Smooth muscle cell (in vitro differentiated cells): Measurements from ENCODE around the gene ANAPC1. TPM values are rescaled to one million over a fixed set of nuclear protein-coding genes. Genes with fewer than 3 reads are reported as not detected.
"Not testable (repeated sequence)": the region's sequence is repeated elsewhere in the genome, so short reads cannot be mapped to it uniquely, and the experiment has no call there.

ENCODE experiments used
- DNase-seq: peaks from one replicate; lab custom pipeline; 2025; ENCODE audit not compliant: unreplicated experiment; lab: John Stamatoyannopoulos, UW
- H2AFZ ChIP-seq: fragments of 200-600 bp; sonication (generic); 2 replicates; pipeline ENCODE4 v1.6.0; 2016; ENCODE audit warnings: antibody characterized with exemption, low read depth, mild to moderate bottlenecking
- H3F3A ChIP-seq: fragments of 200-600 bp; sonication (generic); 2 replicates; pipeline ENCODE4 v1.6.0; 2017; ENCODE audit warnings: antibody characterized with exemption, low read depth
- H3K27ac ChIP-seq: fragments of 200-600 bp; sonication (generic); 2 replicates; pipeline ENCODE4 v1.5.1; 2016; ENCODE audit warnings: low read depth, mild to moderate bottlenecking
- H3K27me3 ChIP-seq: fragments of 200-600 bp; sonication (generic); 2 replicates; pipeline ENCODE4 v1.6.1; 2016; ENCODE audit warnings: low read depth, mild to moderate bottlenecking
- H3K36me3 ChIP-seq: fragments of 200-600 bp; sonication (generic); 2 replicates; pipeline ENCODE4 v1.5.1; 2016; ENCODE audit warnings: low read depth
- H3K4me1 ChIP-seq: fragments of 200-600 bp; sonication (generic); 2 replicates; pipeline ENCODE4 v1.5.1; 2016; ENCODE audit warnings: low read depth
- H3K4me2 ChIP-seq: fragments of 200-600 bp; sonication (generic); 2 replicates; pipeline ENCODE4 v1.6.0; 2016; ENCODE audit warnings: mild to moderate bottlenecking
- H3K4me3 ChIP-seq: fragments of 200-600 bp; sonication (generic); 2 replicates; pipeline ENCODE4 v1.5.1; 2016; ENCODE audit warnings: mild to moderate bottlenecking
- H3K79me2 ChIP-seq: fragments of 200-600 bp; sonication (generic); 2 replicates; pipeline ENCODE4 v1.6.0; 2016; ENCODE audit warnings: low read depth, mild to moderate bottlenecking
- H3K9ac ChIP-seq: fragments of 200-600 bp; sonication (generic); 2 replicates; pipeline ENCODE4 v1.6.0; 2016; ENCODE audit warnings: low read depth
- H3K9me3 ChIP-seq: fragments of 200-600 bp; sonication (generic); replicated peaks from 2 replicates; pipeline ENCODE4 v1.5.1; 2016; ENCODE audit warnings: low read depth
- H4K20me1 ChIP-seq: fragments of 200-600 bp; sonication (generic); 2 replicates; pipeline ENCODE4 v1.6.0; 2016; ENCODE audit warnings: low read depth
- WGBS: methylation state at CpG from one replicate; pipeline ENCODE4 v1.1.7; 2016; ENCODE audit warnings: low lambda C conversion rate; 5-methylcytosine and 5-hydroxymethylcytosine counted together
- polyA plus RNA-seq: library from polyadenylated mRNA; unstranded; fragments of >200 nt; fragmentation: Nextera tagmentation; extraction: Ambion mirVana; gene quantifications from 2 replicates; pipeline ENCODE4 v1.2.1, GENCODE V29; 2016
- total RNA-seq: library from RNA; depleted of rRNA; stranded (reverse); fragments of >200 nt; gene quantifications from 2 replicates; pipeline ENCODE4 v1.2.3, GENCODE V29; 2014

Gene ANAPC1
- total and polyA plus RNA-seq, 2 experiments from 2014 or later = 8.4 to 39.7 TPM

DNA sequence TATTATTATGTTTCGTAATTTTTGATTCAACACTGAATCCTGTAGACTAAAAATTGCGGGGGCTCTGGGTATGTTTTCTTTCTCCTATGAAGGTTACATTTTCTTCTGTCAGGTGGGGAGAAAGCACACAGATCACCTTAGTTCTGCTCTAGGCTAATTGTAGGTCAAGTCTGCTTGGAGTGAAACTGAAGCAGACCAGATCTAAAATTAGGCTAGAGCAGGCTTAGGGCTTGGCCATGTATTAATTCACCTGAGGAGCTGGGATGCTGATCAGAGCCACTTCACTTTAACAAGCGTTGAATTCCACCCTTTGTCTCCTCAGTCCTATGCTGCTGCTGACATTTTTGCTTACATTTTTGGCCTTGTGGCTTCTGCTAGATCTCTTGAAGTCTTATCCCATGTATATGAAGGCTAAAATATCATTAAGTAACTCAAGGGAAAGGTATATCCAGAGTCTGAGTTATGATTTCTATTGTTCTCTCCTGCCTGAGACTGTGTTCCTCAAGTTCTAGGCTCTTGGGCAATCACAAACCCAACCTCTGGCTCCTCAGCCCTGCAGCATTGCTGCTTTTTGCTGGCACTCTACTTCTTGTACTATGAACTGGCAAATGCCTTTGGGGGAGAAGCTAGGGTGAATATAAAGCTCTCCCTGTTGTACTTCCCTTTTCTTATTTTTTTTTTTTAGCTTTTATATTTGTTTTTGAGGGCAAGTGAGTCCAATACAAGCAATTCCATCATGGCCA is 112.9 kb downstream of the ANAPC1 start:
- H3K4me1 ChIP-seq, H3K79me2 ChIP-seq, H3F3A ChIP-seq, H3K4me2 ChIP-seq, H3K36me3 ChIP-seq, H3K4me3 ChIP-seq, H3K9ac ChIP-seq, DNase-seq, H4K20me1 ChIP-seq, H3K27me3 ChIP-seq, H2AFZ ChIP-seq, H3K27ac ChIP-seq, H3K9me3 ChIP-seq: not testable (repeated sequence)
- WGBS = 69% methylated on average over 2 of the region's 3 CpGs

DNA sequence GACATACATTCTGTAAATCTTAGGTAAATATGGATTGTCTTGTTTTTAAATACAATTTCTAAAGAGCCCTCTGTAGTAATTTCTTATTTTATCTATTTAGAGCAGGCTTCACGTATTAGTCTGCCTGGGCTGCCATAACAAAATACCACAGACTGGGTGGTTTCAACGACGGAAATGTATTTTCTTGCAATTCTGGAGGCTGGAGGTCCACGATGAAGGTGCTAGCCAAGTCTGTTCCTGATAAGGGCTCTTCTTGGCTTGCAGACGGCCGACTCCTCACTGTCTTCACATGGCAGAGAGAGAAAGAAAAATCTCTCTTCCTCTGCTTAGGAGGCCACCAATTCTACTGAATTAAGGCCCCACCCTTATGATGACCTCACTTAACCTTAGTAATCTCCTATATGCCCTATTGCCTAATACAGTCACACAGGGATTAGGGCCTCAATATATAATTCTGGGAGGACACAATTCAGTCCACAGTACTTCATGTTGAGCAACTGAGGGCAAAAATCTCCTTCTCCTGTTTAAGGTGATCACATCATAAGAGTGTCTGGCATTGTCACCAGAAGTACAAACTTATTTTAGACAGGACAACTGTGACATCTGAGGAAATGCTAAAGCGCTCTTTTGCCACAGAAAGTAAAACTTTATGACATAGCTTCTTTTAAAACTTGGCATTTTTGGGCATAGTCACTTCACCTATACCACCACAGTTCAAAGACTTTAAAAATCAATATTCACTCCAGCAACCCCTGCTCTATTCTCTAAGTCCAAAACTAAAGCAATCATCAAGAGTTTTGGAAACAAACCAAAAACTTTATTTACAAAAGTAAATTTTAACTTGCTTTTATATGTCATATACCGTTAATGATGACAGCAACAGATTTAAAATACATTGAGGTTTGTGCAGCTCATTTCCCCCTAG is 115.5 kb downstream of the ANAPC1 start:
- not testable (repeated sequence) for H3K4me2 ChIP-seq, H3K4me3 ChIP-seq, H3K79me2 ChIP-seq, H3K9me3 ChIP-seq, DNase-seq, H3K27ac ChIP-seq, H3F3A ChIP-seq, H3K4me1 ChIP-seq, H4K20me1 ChIP-seq, H3K36me3 ChIP-seq, H2AFZ ChIP-seq, H3K27me3 ChIP-seq, H3K9ac ChIP-seq
- 95% methylated on average over 8 of the region's 8 CpGs for WGBS

DNA sequence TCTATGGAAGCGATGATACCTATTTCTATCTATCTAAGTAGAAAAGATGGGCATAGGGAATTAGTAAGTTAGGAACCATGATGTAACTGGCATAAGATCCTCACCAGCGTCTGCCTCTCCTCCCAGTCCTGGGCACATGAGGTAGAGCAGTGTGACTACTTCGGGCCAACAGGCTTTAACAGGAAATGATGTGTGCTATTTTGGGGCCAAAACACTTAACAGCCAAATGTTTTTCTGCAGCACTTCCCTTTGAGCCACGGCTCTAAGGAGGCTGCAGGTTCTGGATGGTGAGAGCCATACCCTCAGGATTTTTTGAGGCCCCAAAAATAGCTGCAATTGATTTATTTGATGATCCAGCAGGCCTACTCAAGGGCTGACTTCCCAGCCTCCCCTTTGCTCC is 116.9 kb downstream of the ANAPC1 start:
- H3K4me3 ChIP-seq, DNase-seq, H3K9ac ChIP-seq, H2AFZ ChIP-seq, H3K9me3 ChIP-seq, H3F3A ChIP-seq, H3K4me2 ChIP-seq, H4K20me1 ChIP-seq, H3K79me2 ChIP-seq, H3K4me1 ChIP-seq, H3K27ac ChIP-seq, H3K36me3 ChIP-seq, H3K27me3 ChIP-seq: not testable (repeated sequence)
- 99% methylated on average over 4 of the region's 4 CpGs for WGBS

DNA sequence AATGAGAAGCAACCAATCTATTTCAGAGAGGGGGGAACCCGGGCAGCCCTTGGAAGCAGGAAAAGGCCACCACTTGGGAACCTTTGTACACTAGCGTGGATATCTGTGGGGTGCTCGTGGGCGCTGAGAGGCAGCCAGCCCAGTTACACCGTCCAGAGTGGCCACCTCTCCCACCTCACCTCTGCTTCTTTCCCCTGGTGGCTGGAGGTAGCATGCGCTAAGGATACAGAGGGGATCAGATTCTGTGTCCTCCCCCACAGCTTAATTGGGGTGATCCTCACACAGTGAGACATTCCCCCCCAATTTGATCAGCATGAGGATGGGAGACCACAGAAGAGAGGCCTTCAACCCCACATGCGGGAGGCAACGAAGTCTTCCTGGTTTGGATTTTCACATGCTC is 117.7 kb downstream of the ANAPC1 start:
- H2AFZ ChIP-seq, H3K4me2 ChIP-seq, H3K9me3 ChIP-seq, H3K9ac ChIP-seq, H3K27me3 ChIP-seq, H3K4me1 ChIP-seq, H4K20me1 ChIP-seq, H3K79me2 ChIP-seq, H3F3A ChIP-seq, DNase-seq, H3K27ac ChIP-seq, H3K4me3 ChIP-seq, H3K36me3 ChIP-seq: not testable (repeated sequence)
- 96% methylated on average over 4 of the region's 8 CpGs for WGBS

GRCh38 chr2:111764151-111764550 is 119.8 kb downstream of the ANAPC1 start:
- not testable (repeated sequence) for H3K9ac ChIP-seq, H3K27ac ChIP-seq, H3K36me3 ChIP-seq, H3F3A ChIP-seq, H3K4me1 ChIP-seq, H3K79me2 ChIP-seq, H3K4me2 ChIP-seq, H4K20me1 ChIP-seq, H2AFZ ChIP-seq, H3K9me3 ChIP-seq, H3K4me3 ChIP-seq, DNase-seq, H3K27me3 ChIP-seq
- whole genome bisulfite sequencing = 98% methylated on average over 4 of the region's 4 CpGs

DNA sequence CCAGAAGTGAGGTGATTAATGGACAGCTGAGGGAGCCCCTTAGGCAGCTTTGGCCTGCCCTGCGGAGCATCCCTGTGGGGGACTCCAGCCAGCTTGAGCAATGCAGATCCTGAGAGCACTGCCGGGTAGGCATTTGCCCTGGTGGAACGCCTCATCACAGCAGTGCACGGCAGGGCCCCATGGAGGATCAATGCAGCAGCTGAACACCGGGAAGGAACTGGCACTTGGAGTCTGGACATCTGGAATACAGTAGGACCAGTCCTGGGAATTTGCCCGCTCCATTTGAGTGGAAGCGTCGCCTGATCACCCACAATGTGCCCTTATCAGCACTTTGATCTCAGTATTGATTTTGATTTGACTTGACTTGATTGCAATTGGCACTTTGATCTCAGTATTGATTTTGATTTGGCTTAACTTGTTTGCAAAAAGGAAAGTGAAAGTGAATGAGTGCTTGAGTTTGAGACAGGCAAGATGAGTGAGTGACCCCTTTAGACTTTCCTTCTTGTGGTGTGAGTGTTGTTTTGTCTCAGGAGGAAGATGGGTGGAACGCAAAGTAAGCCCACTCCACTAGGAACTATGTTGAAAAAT is 123.2 kb downstream of the ANAPC1 start:
- not testable (repeated sequence) for H3K36me3 ChIP-seq, H3K9ac ChIP-seq, H3F3A ChIP-seq, H4K20me1 ChIP-seq, DNase-seq, H3K9me3 ChIP-seq, H3K4me1 ChIP-seq, H3K27ac ChIP-seq, H2AFZ ChIP-seq, H3K4me3 ChIP-seq, H3K79me2 ChIP-seq, H3K4me2 ChIP-seq, H3K27me3 ChIP-seq
- WGBS = 98% methylated on average over 9 of the region's 9 CpGs

DNA sequence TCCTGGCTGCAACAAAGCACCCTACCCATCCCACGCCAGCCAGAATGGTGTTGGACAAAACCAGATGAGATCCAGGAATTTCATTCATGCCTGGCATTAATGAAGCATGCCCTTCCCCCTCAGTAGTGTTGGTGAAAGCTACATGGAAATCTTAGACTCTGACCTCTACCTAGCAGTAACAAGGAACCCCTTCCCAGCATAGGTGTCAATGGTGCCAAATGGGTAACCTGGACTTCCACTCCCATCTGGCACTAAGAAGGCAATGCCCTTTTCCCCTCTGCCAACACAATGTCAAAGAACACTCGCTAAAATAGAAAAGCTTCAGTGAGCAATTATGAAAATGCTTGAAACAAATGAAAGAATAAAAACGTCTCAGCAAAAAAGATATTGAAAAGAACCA is 131.5 kb downstream of the ANAPC1 start:
- DNase-seq, H3K9ac ChIP-seq, H3F3A ChIP-seq, H3K27me3 ChIP-seq, H2AFZ ChIP-seq, H3K79me2 ChIP-seq, H4K20me1 ChIP-seq, H3K36me3 ChIP-seq, H3K4me3 ChIP-seq, H3K9me3 ChIP-seq, H3K4me2 ChIP-seq, H3K4me1 ChIP-seq, H3K27ac ChIP-seq: not testable (repeated sequence)
- whole genome bisulfite sequencing = 83% methylated on average over 1 of the region's 3 CpGs

GRCh38 chr2:111750641-111751040 is 133.4 kb downstream of the ANAPC1 start:
- not testable (repeated sequence) for H3F3A ChIP-seq, H3K36me3 ChIP-seq, H3K4me1 ChIP-seq, H3K4me3 ChIP-seq, H3K79me2 ChIP-seq, H3K9me3 ChIP-seq, DNase-seq, H2AFZ ChIP-seq, H4K20me1 ChIP-seq, H3K27me3 ChIP-seq, H3K9ac ChIP-seq, H3K27ac ChIP-seq, H3K4me2 ChIP-seq
- 77% methylated on average over 1 of the region's 1 CpG for WGBS
